HUDEP-2 (cell line): ENCODE data around the gene CHMP1A.
"Not testable (repeated sequence)": the region's sequence is repeated elsewhere in the genome, so short reads cannot be mapped to it uniquely, and the experiment has no call there.

Experiments
- DNase-seq, 76 experiments: peaks; one replicate each; lab custom pipeline; 2025; ENCODE audit not compliant: unreplicated experiment in 76 of 76; lab: John Stamatoyannopoulos, UW

Gene CHMP1A

GRCh38 chr16:89661215-89661614, 3.7 kb upstream of the CHMP1A start:
- no peak for DNase-seq

DNA sequence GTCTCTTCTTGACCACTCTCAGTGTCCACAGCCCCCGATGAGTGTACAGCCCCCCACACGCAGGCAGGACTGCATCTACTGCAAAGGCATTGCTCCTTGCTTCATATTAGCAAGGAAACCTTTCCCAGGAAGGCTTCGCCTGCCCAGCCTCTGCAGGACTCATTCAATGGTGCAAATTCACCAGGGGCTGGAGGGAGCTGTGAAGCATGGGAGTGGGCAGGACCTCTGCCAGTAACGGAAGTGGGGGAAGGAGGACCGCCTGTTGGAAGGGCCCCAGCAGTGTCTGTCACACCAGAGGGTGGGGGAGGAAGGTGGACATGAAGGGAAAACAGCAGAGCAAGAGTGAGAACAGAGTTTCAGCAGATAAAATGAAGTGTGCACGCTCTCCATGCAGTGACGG, 2.6 kb upstream of the CHMP1A start:
- peak in 1 of 76 experiments; percentile 2 for DNase-seq

- DNase-seq, result peak in 3 of 76 experiments; percentile 31 to 52 (median 41)
Measured at GRCh38 chr16:89658221-89658879, 842 bp upstream of the CHMP1A start.

DNA sequence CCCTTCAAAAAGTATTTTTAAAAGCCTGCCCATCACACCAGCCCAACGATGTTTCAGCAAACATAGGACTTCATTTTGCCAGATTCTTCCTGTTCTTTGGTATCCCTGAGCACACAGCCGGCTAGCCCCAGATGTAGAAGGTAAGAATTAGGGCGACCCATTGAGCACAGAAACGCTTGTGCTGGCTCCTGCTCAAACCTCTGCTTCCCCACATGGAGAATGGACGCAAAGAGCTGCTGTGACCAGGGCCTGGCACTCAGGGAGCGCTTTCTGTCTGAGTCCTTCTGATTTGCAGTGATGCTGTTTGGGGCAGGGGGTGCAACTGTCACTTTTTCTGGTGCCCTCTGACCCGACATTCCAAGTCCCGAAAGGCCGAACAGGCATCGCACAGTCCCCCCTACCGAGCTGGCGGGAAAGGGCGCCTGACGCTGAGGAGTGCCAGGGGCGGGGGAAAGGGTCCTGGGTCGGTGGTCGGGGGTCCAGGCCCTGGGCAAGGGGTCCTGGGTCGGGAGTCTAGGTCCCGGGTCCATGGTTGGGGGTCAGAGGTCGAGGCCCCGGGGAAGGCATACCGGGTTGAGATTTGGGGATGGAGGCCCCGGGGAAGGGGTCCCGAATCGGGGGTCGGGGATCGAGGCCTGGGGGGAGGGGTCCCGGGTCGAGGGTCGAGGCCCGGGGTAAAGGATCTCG, 930 bp downstream of the CHMP1A start:
- no peak for DNase-seq

DNA sequence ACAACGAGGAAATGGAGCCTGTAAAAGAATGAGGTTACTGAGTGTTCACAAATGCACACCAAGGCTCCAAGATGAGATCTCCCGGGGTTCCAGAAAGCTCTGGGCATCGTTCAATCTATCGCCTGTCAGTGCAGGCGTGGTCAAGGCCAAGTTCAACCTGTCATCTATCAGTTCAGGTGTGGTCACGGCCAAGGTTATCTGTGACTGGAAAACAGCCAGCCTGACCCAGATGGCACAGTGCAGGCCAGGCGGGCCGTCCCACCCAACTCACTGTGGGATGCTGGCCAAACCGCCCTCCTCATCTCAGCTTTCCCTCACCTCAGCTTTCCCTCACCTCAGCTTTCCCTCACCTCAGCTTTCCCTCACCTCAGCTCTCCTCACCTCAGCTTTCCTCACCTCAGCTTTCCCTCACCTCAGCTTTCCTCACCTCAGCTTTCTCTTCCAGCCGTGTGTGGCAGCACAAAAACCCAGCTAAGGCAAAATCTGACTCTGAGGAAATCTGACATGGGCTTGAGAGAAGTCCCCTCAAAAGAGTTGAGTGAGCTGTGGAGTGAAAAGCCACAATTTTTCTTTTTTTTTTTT, 2.4 kb downstream of the CHMP1A start:
- no peak for DNase-seq

- no peak for DNase-seq
Measured at GRCh38 chr16:89653656-89654295, 3.7 kb downstream of the CHMP1A start.

DNA sequence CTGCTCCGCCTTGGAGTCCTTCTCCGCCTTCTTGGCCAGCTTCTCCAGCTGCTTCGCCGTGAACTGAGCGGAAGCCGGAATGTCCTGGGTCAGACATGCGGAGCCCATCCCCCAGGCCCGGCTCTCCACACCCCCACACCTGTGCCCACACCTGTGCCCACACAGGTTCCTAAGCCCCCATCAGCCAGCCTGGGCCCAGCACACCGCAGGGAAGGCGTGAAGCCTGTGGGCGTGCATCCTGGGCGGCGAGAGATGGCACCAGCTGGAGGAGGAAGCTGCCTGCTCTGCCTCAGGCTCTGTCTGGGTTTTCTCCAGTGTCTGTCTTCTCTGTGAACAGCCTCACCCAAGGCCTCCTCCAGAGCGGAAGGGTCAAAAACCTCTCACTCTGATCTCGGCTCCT, 5.9 kb downstream of the CHMP1A start:
- DNase-seq, result no peak

DNA sequence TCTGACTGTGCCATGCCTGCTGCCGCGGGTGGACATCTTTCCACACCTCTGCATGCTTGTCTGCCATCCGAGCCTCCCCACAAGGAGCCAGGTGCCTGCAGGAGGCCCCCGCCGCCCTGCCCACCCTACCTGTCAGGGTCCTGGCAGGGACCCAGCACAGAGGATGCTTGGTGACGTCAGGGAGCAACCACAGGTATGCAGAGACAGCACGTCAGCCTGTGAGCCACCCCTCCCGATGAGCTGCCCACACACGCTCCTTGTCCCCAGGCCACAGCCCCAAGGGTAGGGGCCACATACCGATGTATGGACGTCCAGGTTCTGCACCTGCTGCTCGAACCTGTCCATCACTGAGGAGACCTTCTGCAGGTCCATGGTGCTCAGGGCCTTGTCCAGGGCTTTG, 10.6 kb downstream of the CHMP1A start:
- DNase-seq, result no peak

GRCh38 chr16:89646270-89646669, 11.2 kb downstream of the CHMP1A start:
- DNase-seq, result no peak

DNA sequence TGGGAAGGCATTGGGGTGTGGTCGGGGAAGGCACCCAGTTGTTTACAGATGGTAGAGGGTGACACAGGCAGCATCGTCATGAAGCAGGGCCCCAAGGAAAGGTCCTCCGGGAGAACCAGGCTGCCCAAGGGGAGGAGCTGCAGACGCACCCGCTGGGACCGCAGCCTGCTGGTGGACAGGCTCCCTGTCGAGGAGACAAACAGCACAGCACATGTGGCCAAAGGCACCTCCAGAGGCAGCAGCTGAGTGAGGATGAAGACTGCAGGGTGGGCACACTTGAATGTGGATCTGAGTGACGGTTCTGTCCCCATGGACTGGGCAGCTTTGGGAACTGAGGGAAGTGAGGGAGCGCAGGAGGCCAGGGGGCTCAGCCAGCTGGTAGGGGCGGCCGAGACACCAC, 12.4 kb downstream of the CHMP1A start:
- DNase-seq, result no peak

- DNase-seq, result peak in 3 of 76 experiments; percentile 6 to 9 (median 8)
Measured at GRCh38 chr16:89643769-89644300, 13.7 kb downstream of the CHMP1A start.

DNA sequence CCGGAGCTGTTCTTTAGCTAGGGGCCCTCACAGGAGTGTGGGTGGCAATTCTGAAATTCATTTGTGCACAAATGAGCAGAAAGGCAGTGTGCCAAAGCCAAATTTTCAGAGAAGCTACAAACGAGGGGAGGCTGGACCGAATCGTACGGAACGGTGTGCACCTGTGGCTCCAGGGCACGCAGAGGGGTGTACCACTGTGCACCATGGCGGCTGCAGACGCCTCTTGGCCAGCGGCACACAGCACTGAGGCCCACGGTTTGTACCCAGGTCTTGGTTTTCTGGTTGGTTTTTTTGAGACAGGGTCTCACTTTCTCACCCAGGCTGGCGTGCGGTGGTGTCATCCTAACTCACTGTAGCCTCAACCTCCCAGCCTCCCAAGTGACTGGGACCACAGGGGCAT, 14.9 kb downstream of the CHMP1A start:
- DNase-seq, result no peak

- no peak for DNase-seq
Measured at GRCh38 chr16:89641458-89642119, 15.9 kb downstream of the CHMP1A start.

GRCh38 chr16:89639385-89639784, 18.1 kb downstream of the CHMP1A start:
- no peak for DNase-seq

DNA sequence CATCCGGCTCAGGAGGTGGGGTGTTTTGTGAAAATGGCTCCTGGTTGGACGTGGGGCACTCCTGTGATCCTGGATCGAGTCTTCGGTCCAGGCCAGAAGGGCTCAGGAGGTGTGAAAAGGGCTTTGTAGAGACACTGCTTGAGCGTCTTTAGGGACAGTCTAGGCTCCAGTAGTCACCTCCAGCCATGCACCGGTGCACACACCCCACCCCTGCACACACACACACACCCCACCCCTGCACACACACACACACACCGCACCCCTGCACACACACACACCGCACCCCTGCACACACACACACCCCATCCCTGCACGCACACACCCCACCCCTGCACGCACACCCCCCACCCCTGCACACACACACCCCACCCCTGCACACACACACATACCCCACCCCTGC, 19.1 kb downstream of the CHMP1A start:
- DNase-seq, result no peak

DNA sequence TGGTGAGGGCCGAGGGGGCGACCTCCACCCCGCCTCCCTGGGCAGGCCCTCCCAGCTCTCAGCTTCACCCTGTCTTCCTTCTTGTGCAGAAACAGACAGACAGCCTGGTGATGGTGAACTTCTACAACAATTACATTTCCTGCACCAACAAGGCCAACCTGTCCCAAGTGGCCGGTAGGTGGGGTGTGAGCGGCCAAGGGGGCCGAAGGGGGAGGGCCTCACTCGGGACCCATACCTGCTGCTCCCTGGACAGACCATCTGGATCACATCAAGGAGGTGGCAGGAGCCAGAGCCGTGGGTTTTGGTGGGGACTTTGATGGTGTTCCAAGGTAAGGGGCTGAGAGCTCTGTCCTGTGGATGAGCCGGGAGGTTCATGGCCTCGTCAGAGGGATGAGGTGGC, 20.1 kb downstream of the CHMP1A start:
- no peak for DNase-seq

DNA sequence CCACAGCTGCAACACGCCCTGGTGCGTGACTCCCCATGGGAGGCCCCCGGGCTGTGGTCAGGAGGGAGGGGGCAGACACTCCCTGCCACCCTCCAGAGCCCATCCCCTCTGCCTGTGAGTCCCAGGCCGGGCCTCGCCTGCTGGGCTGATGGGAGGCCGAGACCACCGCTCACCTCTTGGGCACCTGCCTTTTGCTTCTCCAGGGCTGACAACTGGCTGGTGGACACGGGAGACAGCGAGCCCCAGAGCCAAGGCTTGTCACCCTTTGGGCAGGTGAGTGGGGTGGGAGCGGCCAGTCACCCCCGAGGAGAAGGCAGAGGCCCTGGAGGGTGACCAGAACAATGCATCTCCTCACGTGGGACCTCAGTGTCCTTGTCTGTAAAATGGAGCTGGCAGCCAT, 20.8 kb downstream of the CHMP1A start:
- no peak for DNase-seq

GRCh38 chr16:89634463-89635385, 22.8 kb downstream of the CHMP1A start:
- DNase-seq, result not testable (repeated sequence)

GRCh38 chr16:89633064-89633631, 24.4 kb downstream of the CHMP1A start:
- DNase-seq, result no peak
